Head of caudate nucleus (tissue), 42 donors: Measurements from ENCODE around the gene P2RY11.

ENCODE experiments used
- DNase-seq, 42 donors: peaks; one replicate each; pipeline versions ENCODE4 v3.0.0 to v3.0.0-alpha.2; 2020 to 2021; ENCODE audit warnings: mixed read lengths in 7 of 42
- intact Hi-C: fragments of 100-400 bp; cut with DNase I; formaldehyde crosslinking; loops from one replicate; pipeline ENCODE4 v1.15.0; 2022

P2RY11 gene

GRCh38 chr19:10132905-10133304 lies 21.4 kb downstream of the P2RY11 start:
- intact Hi-C loops, result no loop called here
- no peak for DNase-seq

- DNase-seq, result no peak
- intact Hi-C loops, result no loop called here
Measured at GRCh38 chr19:10133596-10133995, 22.1 kb downstream of the P2RY11 start.

- intact Hi-C loops, result no loop called here
Measured at GRCh38 chr19:10134040-10134439, 22.5 kb downstream of the P2RY11 start.

GRCh38 chr19:10135551-10136334 lies 24.2 kb downstream of the P2RY11 start:
- DNase-seq, result no peak
- intact Hi-C loops, result no loop called here

More at GRCh38 chr19:10134040-10134439, 22.5 kb downstream of the P2RY11 start:
- no peak for DNase-seq

GRCh38 chr19:10136936-10137335 lies 25.4 kb downstream of the P2RY11 start:
- DNase-seq, result no peak
- intact Hi-C loops, result no loop called here

- peak in 38 of 42 donors; percentile 9 to 81 (median 56) for DNase-seq
Measured at GRCh38 chr19:10137751-10138682, 26.5 kb downstream of the P2RY11 start.

GRCh38 chr19:10138879-10139795 lies 27.6 kb downstream of the P2RY11 start:
- DNase-seq, result peak in 8 of 42 donors; percentile 4 to 51 (median 28)
- intact Hi-C loops, result no loop called here

More at GRCh38 chr19:10137751-10138682, 26.5 kb downstream of the P2RY11 start:
- intact Hi-C loops, result no loop called here

- intact Hi-C loops, result no loop called here
- no peak for DNase-seq
Measured at GRCh38 chr19:10139952-10140351, 28.5 kb downstream of the P2RY11 start.

GRCh38 chr19:10141479-10141878 lies 30.0 kb downstream of the P2RY11 start:
- DNase-seq, result no peak
- intact Hi-C loops, result no loop called here

- intact Hi-C loops, result no loop called here
- DNase-seq, result no peak
Measured at GRCh38 chr19:10141973-10142372, 30.5 kb downstream of the P2RY11 start.

- no peak for DNase-seq
- intact Hi-C loops, result no loop called here
Measured at GRCh38 chr19:10142701-10143375, 31.3 kb downstream of the P2RY11 start.

GRCh38 chr19:10143681-10144080 lies 32.2 kb downstream of the P2RY11 start:
- intact Hi-C loops, result no loop called here

GRCh38 chr19:10144361-10144760 lies 32.9 kb downstream of the P2RY11 start:
- DNase-seq, result no peak
- intact Hi-C loops, result no loop called here

More at GRCh38 chr19:10143681-10144080, 32.2 kb downstream of the P2RY11 start:
- no peak for DNase-seq

- intact Hi-C loops, result no loop called here
- no peak for DNase-seq
Measured at GRCh38 chr19:10145031-10145430, 33.5 kb downstream of the P2RY11 start.

- DNase-seq, result no peak
- intact Hi-C loops, result no loop called here
Measured at GRCh38 chr19:10146142-10146541, 34.6 kb downstream of the P2RY11 start.

- DNase-seq, result no peak
- intact Hi-C loops, result no loop called here
Measured at GRCh38 chr19:10149427-10149826, 37.9 kb downstream of the P2RY11 start.

GRCh38 chr19:10151521-10151920 lies 40.0 kb downstream of the P2RY11 start:
- no peak for DNase-seq
- intact Hi-C loops, result no loop called here

- no peak for DNase-seq
- intact Hi-C loops, result no loop called here
Measured at GRCh38 chr19:10152100-10152499, 40.6 kb downstream of the P2RY11 start.
